Measurements from ENCODE around the gene DGKG. TPM values are rescaled to one million over a fixed set of nuclear protein-coding genes. Genes with fewer than 3 reads are reported as not detected.

Gene DGKG
- total RNA-seq, 1 experiment from 2014 or later, result 15.0 TPM

- DNase-seq (ENCODE audit: low read depth), result no peak
- in situ Hi-C loops (cut with HindIII; ENCODE audit: low pct_unique_long_range_greater_than_20kb, low sequenced_read_pairs), result no loop called here
These were observed 137.9 kb downstream of the DGKG start for GRCh38 chr3:186224041-186224610.

GRCh38 chr3:186223476-186223875, 138.6 kb downstream of the DGKG start:
- in situ Hi-C loops (cut with HindIII; ENCODE audit: low pct_unique_long_range_greater_than_20kb, low sequenced_read_pairs), result no loop called here
- DNase-seq (ENCODE audit: low read depth), result no peak

- no peak for DNase-seq (ENCODE audit: low read depth)
These were observed 140.2 kb downstream of the DGKG start for GRCh38 chr3:186221760-186222378.

GRCh38 chr3:186220911-186221645, 141.0 kb downstream of the DGKG start:
- DNase-seq (ENCODE audit: low read depth), result no peak
- in situ Hi-C loops (cut with HindIII; ENCODE audit: low pct_unique_long_range_greater_than_20kb, low sequenced_read_pairs), result no loop called here

More at GRCh38 chr3:186221760-186222378, 140.2 kb downstream of the DGKG start:
- in situ Hi-C loops (cut with HindIII; ENCODE audit: low pct_unique_long_range_greater_than_20kb, low sequenced_read_pairs), result no loop called here

- in situ Hi-C loops (cut with HindIII; ENCODE audit: low pct_unique_long_range_greater_than_20kb, low sequenced_read_pairs), result no loop called here
- peak; percentile 77 for DNase-seq (ENCODE audit: low read depth)
These were observed 141.7 kb downstream of the DGKG start for GRCh38 chr3:186220365-186220764.

GRCh38 chr3:186219211-186219638, 142.8 kb downstream of the DGKG start:
- in situ Hi-C loops (cut with HindIII; ENCODE audit: low pct_unique_long_range_greater_than_20kb, low sequenced_read_pairs), result no loop called here
- no peak for DNase-seq (ENCODE audit: low read depth)

GRCh38 chr3:186218421-186218820, 143.6 kb downstream of the DGKG start:
- no peak for DNase-seq (ENCODE audit: low read depth)
- in situ Hi-C loops (cut with HindIII; ENCODE audit: low pct_unique_long_range_greater_than_20kb, low sequenced_read_pairs), result no loop called here

- in situ Hi-C loops (cut with HindIII; ENCODE audit: low pct_unique_long_range_greater_than_20kb, low sequenced_read_pairs), result no loop called here
- DNase-seq (ENCODE audit: low read depth), result peak; percentile 40
These were observed 144.2 kb downstream of the DGKG start for GRCh38 chr3:186217820-186218164.

GRCh38 chr3:186216900-186217819, 144.9 kb downstream of the DGKG start:
- in situ Hi-C loops (cut with HindIII; ENCODE audit: low pct_unique_long_range_greater_than_20kb, low sequenced_read_pairs), result no loop called here
- no peak for DNase-seq (ENCODE audit: low read depth)

GRCh38 chr3:186214670-186215069, 147.4 kb downstream of the DGKG start:
- in situ Hi-C loops (cut with HindIII; ENCODE audit: low pct_unique_long_range_greater_than_20kb, low sequenced_read_pairs), result no loop called here
- DNase-seq (ENCODE audit: low read depth), result no peak

- in situ Hi-C loops (cut with HindIII; ENCODE audit: low pct_unique_long_range_greater_than_20kb, low sequenced_read_pairs), result no loop called here
- DNase-seq (ENCODE audit: low read depth), result no peak
These were observed 148.1 kb downstream of the DGKG start for GRCh38 chr3:186213946-186214345.

- in situ Hi-C loops (cut with HindIII; ENCODE audit: low pct_unique_long_range_greater_than_20kb, low sequenced_read_pairs), result no loop called here
- DNase-seq (ENCODE audit: low read depth), result no peak
These were observed 149.4 kb downstream of the DGKG start for GRCh38 chr3:186212611-186213010.

GRCh38 chr3:186210852-186211500, 151.1 kb downstream of the DGKG start:
- in situ Hi-C loops (cut with HindIII; ENCODE audit: low pct_unique_long_range_greater_than_20kb, low sequenced_read_pairs), result no loop called here
- no peak for DNase-seq (ENCODE audit: low read depth)

- DNase-seq (ENCODE audit: low read depth), result peak; percentile 85
- in situ Hi-C loops (cut with HindIII; ENCODE audit: low pct_unique_long_range_greater_than_20kb, low sequenced_read_pairs), result no loop called here
These were observed 152.0 kb downstream of the DGKG start for GRCh38 chr3:186209810-186210752.

GRCh38 chr3:186208296-186208989, 153.6 kb downstream of the DGKG start:
- no peak for DNase-seq (ENCODE audit: low read depth)
- in situ Hi-C loops (cut with HindIII; ENCODE audit: low pct_unique_long_range_greater_than_20kb, low sequenced_read_pairs), result no loop called here

- in situ Hi-C loops (cut with HindIII; ENCODE audit: low pct_unique_long_range_greater_than_20kb, low sequenced_read_pairs), result no loop called here
- DNase-seq (ENCODE audit: low read depth), result no peak
These were observed 154.5 kb downstream of the DGKG start for GRCh38 chr3:186207515-186207914.

GRCh38 chr3:186200726-186201125, 161.3 kb downstream of the DGKG start:
- in situ Hi-C loops (cut with HindIII; ENCODE audit: low pct_unique_long_range_greater_than_20kb, low sequenced_read_pairs), result no loop called here

More at GRCh38 chr3:186200726-186201125, 161.3 kb downstream of the DGKG start:
- DNase-seq (ENCODE audit: low read depth), result no peak

Measured in Caki2 (cell line).